ENCODE data around the gene SLC35B1. TPM values are rescaled to one million over a fixed set of nuclear protein-coding genes. Genes with fewer than 3 reads are reported as not detected.

SLC35B1 gene
- total RNA-seq, 2 donors from 2014 or later = 59.4 to 80.5 TPM

- H3K9me3 ChIP-seq (ENCODE audit: control insufficient read depth, low read length) = no peaks in the 10 kb centered on the region
- H3K27ac Mint-ChIP-seq = no peak overlapping the region
- no peak overlapping the region for H3K27ac ChIP-seq (ENCODE audit: low read depth, low read length)
- H3K4me1 ChIP-seq (ENCODE audit: control insufficient read depth, insufficient read depth, low read length) = no peaks in the 10 kb centered on the region
- no peaks in the 10 kb centered on the region for H3K9me3 Mint-ChIP-seq
- peak overlapping the region; percentile 5 for H3K4me3 Mint-ChIP-seq
- peak; percentile 95 for TF ChIP-seq CTCF (conservative IDR thresholded peaks at IDR 0.05)
- no peaks in the 10 kb centered on the region for H3K27me3 ChIP-seq (ENCODE audit: control insufficient read depth, insufficient read depth, low read length, poor library complexity, severe bottlenecking)
- H3K36me3 ChIP-seq (ENCODE audit: control insufficient read depth, insufficient read depth, low read length) = peaks cover under 1% of the 10 kb centered on the region
- H3K9ac ChIP-seq (ENCODE audit: extremely low read depth, low read length, poor library complexity, severe bottlenecking) = no peak overlapping the region
- 61 to 63% methylated on average over 14 to 16 of the region's 16 CpGs for WGBS, 2 experiments (ENCODE audit: insufficient coverage in 1 of 2, insufficient read length in 1 of 2)
- H3K27me3 Mint-ChIP-seq (ENCODE audit: insufficient read depth) = peaks cover 22% of the 10 kb centered on the region
- peak; percentile 92 for DNase-seq
- H3K4me1 Mint-ChIP-seq = peaks cover 11% of the 10 kb centered on the region
- H3K4me3 ChIP-seq (ENCODE audit: low read length) = no peak overlapping the region
- H3K36me3 Mint-ChIP-seq (ENCODE audit: low read depth) = peaks cover 5% of the 10 kb centered on the region
These were observed 12.7 kb downstream of the SLC35B1 start for GRCh38 chr17:49694847-49695697.

- no peaks in the 10 kb centered on the region for H3K9me3 ChIP-seq (ENCODE audit: control insufficient read depth, low read length)
- no peaks in the 10 kb centered on the region for H3K36me3 ChIP-seq (ENCODE audit: control insufficient read depth, insufficient read depth, low read length)
- H3K27ac ChIP-seq (ENCODE audit: low read depth, low read length) = no peak overlapping the region
- TF ChIP-seq CTCF (conservative IDR thresholded peaks at IDR 0.05) = no peak
- peaks cover 14% of the 10 kb centered on the region for H3K4me1 Mint-ChIP-seq
- no peak overlapping the region for H3K4me3 ChIP-seq (ENCODE audit: low read length)
- H3K27ac Mint-ChIP-seq = no peak overlapping the region
- peaks cover 27% of the 10 kb centered on the region for H3K27me3 Mint-ChIP-seq (ENCODE audit: insufficient read depth)
- no peak overlapping the region for H3K9ac ChIP-seq (ENCODE audit: extremely low read depth, low read length, poor library complexity, severe bottlenecking)
- H3K9me3 Mint-ChIP-seq = no peaks in the 10 kb centered on the region
- peak; percentile 18 for DNase-seq
- H3K4me1 ChIP-seq (ENCODE audit: control insufficient read depth, insufficient read depth, low read length) = no peaks in the 10 kb centered on the region
- H3K27me3 ChIP-seq (ENCODE audit: control insufficient read depth, insufficient read depth, low read length, poor library complexity, severe bottlenecking) = no peaks in the 10 kb centered on the region
- no peak overlapping the region for H3K4me3 Mint-ChIP-seq
- WGBS, 2 experiments (ENCODE audit: insufficient coverage in 1 of 2, insufficient read length in 1 of 2) = 80 to 97% methylated on average over 1 to 4 of the region's 4 CpGs
- H3K36me3 Mint-ChIP-seq (ENCODE audit: low read depth) = no peaks in the 10 kb centered on the region
These were observed 15.0 kb downstream of the SLC35B1 start for GRCh38 chr17:49692751-49693150.

GRCh38 chr17:49691677-49692191 is 16.0 kb downstream of the SLC35B1 start:
- DNase-seq = peak; percentile 69
- peaks cover 14% of the 10 kb centered on the region for H3K4me1 Mint-ChIP-seq
- TF ChIP-seq CTCF (conservative IDR thresholded peaks at IDR 0.05) = no peak
- Histone ChIP-seq H3K9me3 (ENCODE audit: control insufficient read depth, low read length) (no peaks in the 10 kb centered on the region), H3K27ac (ENCODE audit: low read depth, low read length) (no peak overlapping the region), H3K4me1 (ENCODE audit: control insufficient read depth, insufficient read depth, low read length) (no peaks in the 10 kb centered on the region), H3K4me3 (ENCODE audit: low read length) (no peak overlapping the region), H3K36me3 (ENCODE audit: control insufficient read depth, insufficient read depth, low read length) (no peaks in the 10 kb centered on the region), H3K27me3 (ENCODE audit: control insufficient read depth, insufficient read depth, low read length, poor library complexity, severe bottlenecking) (no peaks in the 10 kb centered on the region), H3K9ac (ENCODE audit: extremely low read depth, low read length, poor library complexity, severe bottlenecking) (no peak overlapping the region)
- no peaks in the 10 kb centered on the region for H3K9me3 Mint-ChIP-seq
- peaks cover 27% of the 10 kb centered on the region for H3K27me3 Mint-ChIP-seq (ENCODE audit: insufficient read depth)
- no peak overlapping the region for H3K4me3 Mint-ChIP-seq
- 81 to 84% methylated on average over 8 of the region's 8 CpGs for WGBS, 2 experiments (ENCODE audit: insufficient coverage in 1 of 2, insufficient read length in 1 of 2)
- no peaks in the 10 kb centered on the region for H3K36me3 Mint-ChIP-seq (ENCODE audit: low read depth)
- no peak overlapping the region for H3K27ac Mint-ChIP-seq

All from endodermal cell (in vitro differentiated cells).